ENCODE results near the gene CHIA. TPM values are rescaled to one million over a fixed set of nuclear protein-coding genes. Genes with fewer than 3 reads are reported as not detected.

The CHIA gene
- total and polyA plus RNA-seq, 9 of the 15 experiments (the other 6 are each of a cell fraction or from before 2014, with no cell fraction given), result not detected

- no peaks in the 10 kb centered on the region for H3K79me2 ChIP-seq (ENCODE audit: control insufficient read depth, insufficient read depth, low read length)
- ChIA-PET CTCF (ENCODE audit: low intra/inter-chr PET ratio) (no interaction called here), POLR2A (interaction anchor here (1.0 kb wide), 1 partner anchor 13 kb away, joined by 3 read pairs; no protein-coding TSS in a partner anchor)
- H3K27me3 ChIP-seq (ENCODE audit: control insufficient read depth in 2 of 2, insufficient read depth in 2 of 2, low read length in 2 of 2), result no peaks in the 10 kb centered on the region; a peak in 2 of 5 replicates
- no peak overlapping the region for H3K27ac ChIP-seq (ENCODE audit: extremely low read depth, low read depth, low read length)
- H3K4me1 ChIP-seq (replicated peaks in 1 of 2; ENCODE audit: control insufficient read depth in 2 of 2, insufficient read depth in 2 of 2, low read length in 2 of 2), result no peaks in the 10 kb centered on the region
- TF ChIP-seq CCAR2 (IDR thresholded peaks at IDR 0.05; ENCODE audit: low read depth, low read length) (no peak), FIP1L1 (IDR thresholded peaks at IDR 0.05; ENCODE audit: low read depth, low read length, poor library complexity, severe bottlenecking) (no peak), NFIX (CRISPR knock-in tag; IDR thresholded peaks at IDR 0.05; ENCODE audit: low read depth) (no peak), SIRT6 (IDR thresholded peaks at IDR 0.05; ENCODE audit: low read depth, low read length) (no peak), POU5F1 (IDR thresholded peaks at IDR 0.05; ENCODE audit: borderline replicate concordance, low read depth, low read length, partially characterized antibody) (no peak), EHMT2 (IDR thresholded peaks at IDR 0.05) (no peak), POLR2G (IDR thresholded peaks at IDR 0.05; ENCODE audit: low read depth, low read length) (no peak), BRF1 (IDR thresholded peaks at IDR 0.05; ENCODE audit: borderline replicate concordance, extremely low read depth, insufficient read length) (no peak), PML (IDR thresholded peaks at IDR 0.05; ENCODE audit: low read length) (no peak), DPF2 (IDR thresholded peaks at IDR 0.05) (no peak), THRB (CRISPR knock-in tag; conservative IDR thresholded peaks at IDR 0.05) (no peak), TCF7L2 (IDR thresholded peaks at IDR 0.05; ENCODE audit: low read depth, low read length) (no peak), HSF4 (CRISPR knock-in tag; IDR thresholded peaks at IDR 0.05; ENCODE audit: borderline replicate concordance) (no peak), THAP12 (CRISPR knock-in tag; IDR thresholded peaks at IDR 0.05) (no peak), CREM (IDR thresholded peaks at IDR 0.05; ENCODE audit: low read depth) (no peak)
- no peaks in the 10 kb centered on the region for H3K9me3 ChIP-seq (replicated peaks; ENCODE audit: control insufficient read depth, insufficient read depth, low read depth, low read length)
- no TSS peak for BruUV-seq (replicated peaks)
- ATAC-seq, result no peak
- H3K4me3 ChIP-seq, result no peak overlapping the region
- H3K9me1 ChIP-seq (ENCODE audit: control insufficient read depth, insufficient read depth, low read length), result no peaks in the 10 kb centered on the region
- 0% methylated on average over 1 of the region's 1 CpG for WGBS (ENCODE audit: insufficient coverage, low coverage, missing lambda C conversion rate)
- H2AFZ ChIP-seq (ENCODE audit: low read depth, low read length), result no peak overlapping the region
- no peak for DNase-seq (ENCODE audit: extremely low read depth in 1 of 4, low spot score in 3 of 4)
- intact Hi-C loops (cut with micrococcal nuclease), result no loop called here
- in situ Hi-C loops (cut with MboI), result no loop called here
- no peak for FAIRE-seq
- H3K9ac ChIP-seq (ENCODE audit: insufficient read depth in 1 of 2, low read depth in 2 of 2, low read length in 2 of 2), result no peak overlapping the region
- no peaks in the 10 kb centered on the region for H4K20me1 ChIP-seq (replicated peaks; ENCODE audit: control insufficient read depth, insufficient read depth, low read length)
- H3K36me3 ChIP-seq (ENCODE audit: control insufficient read depth, insufficient read depth, low read length), result no peaks in the 10 kb centered on the region
- no peak overlapping the region for H3K4me2 ChIP-seq (ENCODE audit: insufficient read depth, low read length)
Observed at GRCh38 chr1:111366256-111366655, 75.6 kb downstream of the CHIA start.
